AG04450 (cell line): ENCODE results near the gene GP1BA. TPM values are rescaled to one million over a fixed set of nuclear protein-coding genes. Genes with fewer than 3 reads are reported as not detected.

Source experiments
- CTCF ChIA-PET: fragments of 300-600, 350-600 bp; formaldehyde crosslinking; extraction: SDS; loops from one replicate; lab custom pipeline; 2022; ENCODE audit warnings: antibody characterized with exemption, inconsistent platforms; lab: Charles Lee
- POLR2A ChIA-PET: fragments of 350-600 bp; formaldehyde crosslinking; extraction: SDS; loops from one replicate; lab custom pipeline; 2021; ENCODE audit warnings: antibody characterized with exemption, inconsistent platforms; lab: Yijun Ruan, JAX
- DNase-seq: peaks from one replicate; pipeline ENCODE4 v3.0.0-alpha.2; 2011; ENCODE audit warnings: low read depth, low spot score
- H3K27ac ChIP-seq: one replicate; pipeline ENCODE4 v1.5.1; 2012; ENCODE audit warnings: low read depth, low read length, control low read depth
- H3K27me3 ChIP-seq: one replicate; pipeline ENCODE4 v1.6.0; 2012; ENCODE audit warnings: low read length; ENCODE audit not compliant: control insufficient read depth, insufficient read depth
- H3K4me3 ChIP-seq: 2 replicates; pipeline ENCODE4 v1.5.1; 2011; ENCODE audit warnings: mild to moderate bottlenecking, low read depth, low read length, control low read depth
- H3K9me3 ChIP-seq: 2 replicates; pipeline ENCODE4 v1.5.1; 2012; ENCODE audit warnings: low read length; ENCODE audit not compliant: control insufficient read depth, insufficient read depth
- polyA plus RNA-seq: library from polyadenylated mRNA; depleted of rRNA; stranded (reverse); fragments of >200 nt; gene quantifications from 2 replicates; pipeline ENCODE4 v1.2.3, GENCODE V29; 2011
- TF ChIP-seq, protein P1 (sequence below): IDR thresholded peaks from 2 replicates; pipeline ENCODE4 v1.5.1; 2011; ENCODE audit warnings: low read depth, low read length, control low read depth, inconsistent platforms

The GP1BA gene
- polyA plus RNA-seq, 1 experiment, result not detected

DNA sequence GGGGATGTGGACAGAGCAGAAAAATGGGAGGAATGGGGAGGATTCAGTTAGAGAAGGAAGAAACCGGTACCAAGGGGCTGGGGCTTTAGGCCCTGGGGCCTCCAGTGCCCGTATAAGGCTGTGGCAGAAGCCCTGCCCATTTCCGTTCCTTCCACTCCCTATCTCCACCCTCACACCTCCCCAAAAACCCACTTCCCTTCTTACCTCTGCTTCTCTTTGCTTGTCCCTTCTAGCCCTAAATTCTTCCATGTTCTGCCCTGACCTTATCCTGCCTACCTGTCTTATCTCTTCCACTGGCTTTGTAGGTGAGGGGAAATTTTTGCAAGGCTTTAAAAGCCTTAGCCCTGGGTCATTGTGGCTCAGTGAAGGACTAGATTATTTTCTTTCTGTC is 12.1 kb downstream of the GP1BA start:
- POLR2A ChIA-PET, result interaction anchor here (1.3 kb wide), 1 partner anchor 9 kb away, joined by 3 read pairs; no protein-coding TSS in a partner anchor
- TF ChIP-seq, protein P1, sequence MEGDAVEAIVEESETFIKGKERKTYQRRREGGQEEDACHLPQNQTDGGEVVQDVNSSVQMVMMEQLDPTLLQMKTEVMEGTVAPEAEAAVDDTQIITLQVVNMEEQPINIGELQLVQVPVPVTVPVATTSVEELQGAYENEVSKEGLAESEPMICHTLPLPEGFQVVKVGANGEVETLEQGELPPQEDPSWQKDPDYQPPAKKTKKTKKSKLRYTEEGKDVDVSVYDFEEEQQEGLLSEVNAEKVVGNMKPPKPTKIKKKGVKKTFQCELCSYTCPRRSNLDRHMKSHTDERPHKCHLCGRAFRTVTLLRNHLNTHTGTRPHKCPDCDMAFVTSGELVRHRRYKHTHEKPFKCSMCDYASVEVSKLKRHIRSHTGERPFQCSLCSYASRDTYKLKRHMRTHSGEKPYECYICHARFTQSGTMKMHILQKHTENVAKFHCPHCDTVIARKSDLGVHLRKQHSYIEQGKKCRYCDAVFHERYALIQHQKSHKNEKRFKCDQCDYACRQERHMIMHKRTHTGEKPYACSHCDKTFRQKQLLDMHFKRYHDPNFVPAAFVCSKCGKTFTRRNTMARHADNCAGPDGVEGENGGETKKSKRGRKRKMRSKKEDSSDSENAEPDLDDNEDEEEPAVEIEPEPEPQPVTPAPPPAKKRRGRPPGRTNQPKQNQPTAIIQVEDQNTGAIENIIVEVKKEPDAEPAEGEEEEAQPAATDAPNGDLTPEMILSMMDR, result no peak
- Histone ChIP-seq H3K9me3 (peaks cover 3% of the 10 kb centered on the region; the same call in 1 of the 2 replicates), H3K4me3 (no peak overlapping the region), H3K27me3 (no peaks in the 10 kb centered on the region), H3K27ac (peak overlapping the region; percentile 82)
- no peak for DNase-seq
- CTCF ChIA-PET, result no interaction called here

DNA sequence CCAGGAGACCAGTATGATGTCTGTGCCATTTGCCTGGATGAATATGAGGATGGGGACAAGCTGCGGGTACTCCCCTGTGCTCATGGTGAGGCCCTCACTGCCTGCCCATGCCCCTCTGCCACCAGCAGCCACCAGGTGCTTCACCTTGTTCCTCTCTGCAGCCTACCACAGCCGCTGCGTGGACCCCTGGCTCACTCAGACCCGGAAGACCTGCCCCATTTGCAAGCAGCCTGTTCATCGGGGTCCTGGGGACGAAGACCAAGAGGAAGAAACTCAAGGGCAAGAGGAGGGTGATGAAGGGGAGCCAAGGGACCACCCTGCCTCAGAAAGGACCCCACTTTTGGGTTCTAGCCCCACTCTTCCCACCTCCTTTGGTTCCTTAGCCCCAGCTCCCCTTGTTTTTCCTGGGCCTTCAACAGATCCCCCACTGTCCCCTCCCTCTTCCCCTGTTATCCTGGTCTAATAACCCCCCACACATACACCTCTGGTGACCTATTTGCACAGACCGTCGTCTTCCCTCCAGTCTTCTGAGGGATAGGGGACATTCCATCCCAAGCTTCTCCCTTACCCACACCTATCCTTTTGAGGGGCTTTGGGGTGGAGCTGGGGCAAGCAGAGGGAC is 12.6 kb downstream of the GP1BA start:
- ChIA-PET POLR2A (interaction anchor here (1.3 to 9.1 kb wide), 2 partner anchors 9 to 23 kb away, joined by 3 to 128 read pairs; partner anchors contain the start of gene SPAG7), CTCF (interaction anchor here (0.9 to 1.1 kb wide), 2 partner anchors 36 to 43 kb away, joined by 3 to 4 read pairs; partner anchors contain the start of gene CAMTA2)
- DNase-seq, result no peak
- TF ChIP-seq, protein P1, result no peak
- no peaks in the 10 kb centered on the region for H3K27me3 ChIP-seq
- H3K9me3 ChIP-seq, result peaks cover 3% of the 10 kb centered on the region; the same call in 1 of the 2 replicates
- peak overlapping the region; percentile 82 for H3K27ac ChIP-seq
- H3K4me3 ChIP-seq, result peak overlapping the region; percentile 99

DNA sequence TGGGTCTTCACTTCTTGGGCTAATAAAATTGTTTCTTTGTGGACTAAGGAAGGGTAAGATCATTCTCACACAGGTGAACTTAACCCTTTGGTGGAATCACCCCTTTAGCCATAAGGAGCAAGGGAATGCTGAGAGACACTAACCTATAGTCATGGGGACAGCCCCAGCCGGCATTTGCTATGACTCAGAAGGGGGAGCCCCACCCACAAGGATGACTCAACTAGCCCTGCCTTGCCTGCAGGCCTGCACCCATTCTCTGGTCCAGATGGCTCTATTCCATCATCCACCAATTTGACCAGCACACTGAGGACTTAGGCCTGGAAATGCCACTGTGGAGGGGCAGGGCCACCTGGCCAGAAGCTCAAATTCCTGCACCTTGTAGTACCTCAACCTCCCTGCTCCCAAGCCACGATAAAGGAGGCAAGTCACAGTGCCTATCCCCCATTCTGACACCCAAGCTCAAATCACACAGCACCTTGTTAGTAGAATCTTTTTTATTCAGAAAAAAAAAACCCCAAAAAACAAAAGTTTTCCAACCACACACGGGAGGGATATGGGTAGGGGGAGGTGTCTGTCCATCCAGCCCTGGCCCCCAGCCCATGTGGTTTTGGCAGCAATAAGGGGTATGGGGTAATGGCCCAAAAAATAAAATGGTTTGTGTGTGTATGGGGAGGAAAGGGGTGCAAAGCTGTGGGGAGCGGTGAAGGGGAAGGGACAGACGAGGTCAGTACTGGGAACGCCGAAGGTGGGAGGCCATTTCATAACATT is 13.3 kb downstream of the GP1BA start:
- Histone ChIP-seq H3K27ac (peak overlapping the region; percentile 82), H3K4me3 (peak overlapping the region; percentile 99), H3K27me3 (no peaks in the 10 kb centered on the region), H3K9me3 (peaks cover 3% of the 10 kb centered on the region; the same call in 1 of the 2 replicates)
- peak; percentile 75 for DNase-seq
- ChIA-PET CTCF (interaction anchor here (0.9 to 1.1 kb wide), 2 partner anchors 37 to 42 kb away, joined by 3 to 4 read pairs; partner anchors contain the start of gene CAMTA2), POLR2A (interaction anchor here (9.1 kb wide), 1 partner anchor 22 kb away, joined by 128 read pairs; the partner anchor contains the start of gene SPAG7)
- TF ChIP-seq, protein P1, result no peak

DNA sequence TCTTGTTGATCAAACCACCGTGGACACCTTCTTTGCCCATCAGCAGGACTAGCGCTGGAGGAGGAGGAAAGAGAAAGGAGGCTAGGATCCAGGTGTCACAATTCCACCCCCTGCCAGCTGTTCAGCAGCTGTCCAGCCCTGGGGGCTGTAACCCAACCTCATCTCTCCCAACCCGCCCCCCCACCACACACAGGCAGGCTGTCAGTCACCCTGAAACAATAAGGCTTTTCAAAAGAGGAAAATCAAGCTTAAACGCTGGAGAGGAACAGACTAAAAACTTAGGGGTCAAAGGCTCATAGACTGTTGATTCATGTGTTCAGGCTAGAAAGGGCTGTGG is 13.8 kb downstream of the GP1BA start:
- DNase-seq, result no peak
- ChIA-PET POLR2A (interaction anchor here (9.1 kb wide), 1 partner anchor 21 kb away, joined by 128 read pairs; the partner anchor contains the start of gene SPAG7), CTCF (interaction anchor here (0.6 kb wide), 1 partner anchor 42 kb away, joined by 3 read pairs; no protein-coding TSS in a partner anchor)
- Histone ChIP-seq H3K4me3 (peak overlapping the region; percentile 99), H3K9me3 (peaks cover 3% of the 10 kb centered on the region; the same call in 1 of the 2 replicates), H3K27ac (peak overlapping the region; percentile 82), H3K27me3 (no peaks in the 10 kb centered on the region)
- TF ChIP-seq, protein P1, result no peak
